HG02763 (cell line): Measurements from ENCODE around the gene RPL19.
"Not testable (repeated sequence)": the region's sequence is repeated elsewhere in the genome, so short reads cannot be mapped to it uniquely, and the experiment has no call there.

Source experiments
- ATAC-seq: cut with Tn5 transposase; IDR thresholded peaks from one replicate; pipeline ENCODE4 v1.9.1; 2021; ENCODE audit warnings: mild to moderate bottlenecking, moderate library complexity; ENCODE audit not compliant: unreplicated experiment

Gene RPL19

DNA sequence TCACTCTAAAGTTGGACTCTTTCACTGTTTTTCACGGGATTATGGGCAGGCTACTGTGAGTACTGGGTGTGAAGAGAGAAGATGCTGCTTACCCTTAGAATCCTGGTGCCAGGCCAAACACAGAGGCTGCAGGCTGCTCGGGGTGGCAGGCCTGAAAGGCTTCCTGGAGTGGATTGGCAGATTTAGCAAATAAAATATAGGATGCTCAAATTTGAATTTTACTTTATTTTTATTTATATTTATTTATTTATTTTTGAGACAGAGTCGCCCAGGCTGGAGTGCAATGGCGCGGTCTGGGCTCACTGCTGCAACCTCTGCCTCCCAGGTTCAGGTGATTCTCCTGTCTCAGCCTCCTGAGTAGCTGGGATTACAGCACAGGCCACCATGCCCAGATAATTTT is 40.5 kb downstream of the RPL19 start:
- ATAC-seq = no peak

DNA sequence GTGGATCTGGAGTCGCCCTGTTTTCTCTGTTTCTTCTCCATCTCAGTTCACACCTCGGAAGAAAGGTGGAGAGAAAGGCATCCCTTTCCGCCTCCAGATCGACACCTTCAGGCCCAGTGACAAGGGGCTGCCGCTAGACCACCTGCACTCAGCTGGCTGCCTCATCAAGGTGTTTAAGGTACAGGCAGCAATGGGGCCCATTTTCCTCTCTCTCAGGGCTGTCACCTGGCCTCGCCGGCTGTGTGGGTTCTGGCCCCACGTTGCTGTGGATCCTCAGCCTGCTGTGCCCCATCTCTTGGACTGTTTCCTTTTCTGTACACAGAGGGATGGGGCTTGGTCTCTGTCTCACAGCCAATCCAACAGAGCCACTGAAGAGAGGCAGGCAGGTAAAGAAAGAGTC is 43.1 kb downstream of the RPL19 start:
- ATAC-seq = no peak

DNA sequence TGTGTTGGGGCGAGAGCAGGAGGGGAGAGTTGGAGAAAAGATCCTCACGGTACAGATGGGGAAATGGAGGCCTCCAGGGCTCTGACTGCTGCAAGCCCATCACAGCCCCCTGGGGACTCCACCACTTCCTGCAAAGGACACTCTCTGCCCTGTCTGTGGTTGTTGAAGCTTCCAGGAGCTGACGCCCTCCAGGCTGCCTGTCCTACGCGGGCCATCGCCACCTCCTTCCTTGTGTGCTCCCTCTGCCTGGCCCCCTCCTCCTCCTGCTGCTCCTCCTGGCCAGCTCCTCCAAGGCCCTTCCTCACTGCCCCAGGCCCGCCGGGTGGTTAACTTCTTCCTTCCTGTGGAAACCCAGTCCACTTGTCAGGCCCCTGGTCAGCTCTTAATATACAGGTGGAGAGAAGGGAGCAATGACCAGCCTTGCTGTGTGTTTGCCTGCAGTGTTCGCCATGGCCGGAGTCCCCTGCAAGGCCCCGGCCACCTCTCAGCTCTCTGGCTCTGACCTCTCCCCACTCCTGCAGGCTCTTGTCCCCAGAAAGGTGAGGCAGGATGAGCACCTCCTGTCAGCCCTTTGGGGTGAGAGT is 44.0 kb downstream of the RPL19 start:
- ATAC-seq = no peak

DNA sequence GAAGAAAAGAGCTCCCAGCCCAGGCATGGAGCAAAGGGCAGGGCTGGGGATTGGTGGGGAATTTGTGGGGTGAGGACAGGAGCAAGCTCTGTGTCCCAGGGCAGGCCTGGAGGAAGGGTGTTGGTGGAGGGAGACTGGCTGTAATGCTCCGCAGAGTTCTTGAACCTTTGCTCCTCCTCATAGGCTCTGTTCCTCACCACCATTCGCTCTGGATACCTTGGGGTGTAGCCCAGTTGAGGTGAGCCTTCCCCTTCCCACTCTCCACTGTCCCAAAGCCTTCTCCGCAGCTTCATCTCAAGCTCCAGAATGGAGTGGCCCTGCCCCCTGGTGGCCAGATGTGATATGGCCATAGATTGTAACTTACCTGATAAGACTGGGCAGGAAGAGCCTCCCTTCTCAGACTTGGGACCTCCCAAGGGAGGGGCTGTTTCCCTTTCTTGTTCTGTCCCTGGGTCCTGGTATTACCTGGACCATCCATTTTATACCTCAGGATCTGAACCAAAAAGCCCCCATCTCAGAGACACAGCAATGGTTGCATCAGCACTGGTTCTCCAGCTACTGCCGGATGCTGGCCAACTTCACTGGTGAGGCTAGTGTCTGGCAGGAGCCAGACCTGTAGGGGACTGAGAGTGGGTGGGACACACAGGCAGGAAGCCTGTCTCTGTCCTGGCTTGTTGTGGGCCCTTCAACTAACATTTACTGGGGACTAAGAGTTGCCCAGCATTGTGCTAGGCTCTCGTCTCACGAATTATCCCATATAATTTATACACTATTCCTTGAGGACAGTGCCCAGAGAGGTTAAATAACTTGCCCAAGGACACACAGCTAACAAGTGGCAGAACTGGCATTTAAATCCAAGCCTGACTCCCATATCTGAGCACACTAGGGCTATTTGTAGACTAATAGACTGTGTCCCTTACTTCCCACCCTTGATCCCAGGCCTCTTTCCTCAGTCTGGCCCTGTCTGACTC is 44.8 kb downstream of the RPL19 start:
- ATAC-seq = no peak

DNA sequence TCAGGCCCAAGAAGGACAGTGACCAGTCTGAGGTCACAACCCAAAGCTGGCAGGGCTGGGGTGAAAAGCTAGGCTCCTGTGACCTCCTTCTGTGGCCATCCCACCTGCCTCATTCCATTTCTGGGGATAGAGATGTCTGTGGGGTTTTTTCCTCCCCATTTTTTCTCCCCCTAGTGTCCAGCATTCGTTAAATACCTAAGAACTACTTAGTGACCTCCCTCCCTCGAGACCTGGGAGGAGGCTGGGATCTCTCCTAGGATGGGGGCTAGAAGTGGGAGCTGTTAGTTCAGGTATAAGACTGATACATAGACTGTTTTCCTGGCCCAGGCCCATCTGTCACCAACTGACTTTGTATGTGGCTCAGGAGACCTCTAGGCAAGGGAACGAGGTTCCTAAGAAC is 46.2 kb downstream of the RPL19 start:
- ATAC-seq = no peak

DNA sequence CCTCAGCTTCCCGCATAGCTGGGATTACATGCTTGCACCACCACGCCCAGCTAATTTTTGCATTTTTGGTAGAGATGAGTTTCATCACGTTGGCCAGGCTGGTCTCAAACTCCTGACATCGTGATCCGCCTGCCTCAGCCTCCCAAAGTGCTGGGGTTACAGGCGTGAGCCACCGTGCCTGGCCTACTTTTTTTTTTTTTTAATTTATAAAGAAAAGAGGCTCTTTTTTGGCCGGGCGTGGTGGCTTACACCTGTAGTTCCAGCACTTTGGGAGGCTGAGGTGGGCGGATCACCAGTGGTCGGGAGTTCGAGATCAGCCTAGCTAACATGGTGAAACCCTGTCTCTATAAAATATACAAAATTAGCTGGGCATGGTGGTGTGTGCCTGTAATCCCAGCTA is 50.0 kb downstream of the RPL19 start:
- not testable (repeated sequence) for ATAC-seq

DNA sequence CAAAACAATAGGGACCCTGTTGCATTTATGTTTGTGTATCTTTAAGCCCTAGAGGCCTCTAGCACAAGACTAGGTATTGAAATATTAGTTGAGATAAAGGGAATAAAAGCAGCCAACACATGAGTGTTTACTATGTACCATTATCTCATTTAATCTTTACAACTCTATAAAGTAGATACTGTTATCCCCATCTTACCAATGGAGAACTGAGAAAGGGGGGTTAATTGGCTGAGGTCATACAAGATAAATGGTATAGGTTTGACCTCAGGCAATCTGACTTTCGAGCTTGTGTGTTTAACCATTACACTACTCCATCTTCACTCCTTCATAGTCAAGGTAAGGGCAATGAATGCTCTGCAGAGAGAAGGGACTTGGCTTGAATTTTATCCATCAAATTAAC is 51.9 kb downstream of the RPL19 start:
- ATAC-seq = no peak

DNA sequence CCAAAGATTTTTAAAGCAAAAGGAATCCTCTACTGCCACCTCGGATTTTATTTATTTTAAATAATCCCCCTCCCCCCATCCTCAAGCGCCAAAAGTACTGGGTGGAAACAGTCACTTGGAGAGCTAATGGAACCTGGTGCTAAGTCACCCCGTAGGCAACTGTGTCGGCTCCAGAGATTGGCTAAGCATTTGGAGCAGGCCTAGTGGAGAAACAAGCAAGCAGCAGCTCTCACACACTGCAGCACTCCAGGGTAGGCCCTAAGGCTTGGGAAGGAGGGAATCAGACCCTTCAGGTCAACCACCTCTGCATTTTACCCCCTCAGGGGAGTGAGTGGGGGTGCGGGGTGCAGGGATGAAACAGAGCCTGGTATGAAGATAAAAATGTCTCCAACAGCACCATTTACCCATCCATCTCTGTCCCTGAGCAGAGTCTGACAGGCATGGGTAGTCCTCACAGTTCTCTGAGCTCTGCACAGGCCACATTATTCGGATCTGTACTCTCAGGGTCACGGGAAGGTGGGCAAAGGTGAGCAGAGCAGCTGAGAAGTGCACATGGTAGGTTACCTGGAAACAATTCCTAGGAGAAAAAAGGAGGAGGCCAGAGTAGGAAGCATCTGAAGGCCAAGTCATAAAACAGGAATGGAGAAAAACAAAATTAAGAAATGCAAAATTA is 52.8 kb downstream of the RPL19 start:
- ATAC-seq = no peak
